H9 (cell line): Measurements from ENCODE around the gene DPP10. TPM values are rescaled to one million over a fixed set of nuclear protein-coding genes. Genes with fewer than 3 reads are reported as not detected.

Experiments used
- DNase-seq: peaks from one replicate; pipeline ENCODE4 v3.0.0-alpha.2; 2017
- H2AFZ ChIP-seq: one replicate; pipeline ENCODE4 v1.6.1; 2013; ENCODE audit warnings: mild to moderate bottlenecking, low read length, control low read depth, moderate library complexity
- H2AK5ac ChIP-seq: 2 replicates; pipeline ENCODE4 v1.6.1; 2013; ENCODE audit warnings: low read length, control low read depth, mixed read lengths; ENCODE audit not compliant: insufficient read length
- H2BK120ac ChIP-seq: one replicate; pipeline ENCODE4 v1.6.1; 2013; ENCODE audit warnings: low read depth, mild to moderate bottlenecking, low read length, control low read depth, inconsistent platforms; ENCODE audit not compliant: poor library complexity, severe bottlenecking
- H2BK12ac ChIP-seq: 2 replicates; pipeline ENCODE4 v1.6.1; 2013; ENCODE audit warnings: low read length, control low read depth, mixed read lengths, low read depth; ENCODE audit not compliant: insufficient read length
- H2BK15ac ChIP-seq: 2 replicates; pipeline ENCODE4 v1.6.1; 2013; ENCODE audit warnings: low read depth, low read length, control low read depth
- H2BK20ac ChIP-seq: one replicate; pipeline ENCODE4 v1.6.1; 2013; ENCODE audit warnings: low read depth, mild to moderate bottlenecking, low read length, control low read depth, inconsistent platforms; ENCODE audit not compliant: poor library complexity, severe bottlenecking
- H2BK5ac ChIP-seq: 2 replicates; pipeline ENCODE4 v1.6.1; 2013; ENCODE audit warnings: low read length, control low read depth, mixed read lengths; ENCODE audit not compliant: insufficient read length
- H3K14ac ChIP-seq: 2 replicates; pipeline ENCODE4 v1.6.1; 2013; ENCODE audit warnings: low read length, control low read depth; ENCODE audit not compliant: insufficient read depth
- H3K18ac ChIP-seq: 2 replicates; pipeline ENCODE4 v1.6.1; 2013; ENCODE audit warnings: low read depth, mild to moderate bottlenecking, mixed read lengths, low read length, control low read depth; ENCODE audit not compliant: insufficient read length
- H3K23ac ChIP-seq: 2 replicates; pipeline ENCODE4 v1.6.1; 2013; ENCODE audit warnings: low read length, control low read depth, mixed read lengths, low read depth; ENCODE audit not compliant: insufficient read length
- H3K23me2 ChIP-seq: 2 replicates; pipeline ENCODE4 v1.6.1; 2013; ENCODE audit warnings: low read depth, mild to moderate bottlenecking, mixed read lengths, low read length, control low read depth; ENCODE audit not compliant: insufficient read length, poor library complexity, severe bottlenecking
- H3K27ac ChIP-seq: 2 replicates; pipeline ENCODE4 v1.5.1; 2013; ENCODE audit warnings: low read length, control low read depth, mixed read lengths, low read depth; ENCODE audit not compliant: insufficient read length
- H3K27me3 ChIP-seq: 2 replicates; pipeline ENCODE4 v1.6.1; 2013; ENCODE audit warnings: low read length, control low read depth, inconsistent platforms; ENCODE audit not compliant: insufficient read depth
- H3K4ac ChIP-seq: 2 replicates; pipeline ENCODE4 v1.6.1; 2013; ENCODE audit warnings: low read depth, mild to moderate bottlenecking, control low read depth, inconsistent platforms, low read length, moderate library complexity
- H3K4me1 ChIP-seq: 2 replicates; pipeline ENCODE4 v1.6.1; 2013; ENCODE audit warnings: low read length, control low read depth, inconsistent platforms; ENCODE audit not compliant: insufficient read depth
- H3K4me2 ChIP-seq: 2 replicates; pipeline ENCODE4 v1.6.1; 2013; ENCODE audit warnings: low read length, control low read depth, mixed read lengths; ENCODE audit not compliant: insufficient read length, insufficient read depth
- H3K56ac ChIP-seq: 2 replicates; pipeline ENCODE4 v1.6.1; 2013; ENCODE audit warnings: low read depth, mild to moderate bottlenecking, mixed read lengths, low read length, control low read depth; ENCODE audit not compliant: insufficient read length
- H3K79me1 ChIP-seq: 2 replicates; pipeline ENCODE4 v1.6.1; 2013; ENCODE audit warnings: low read depth, mild to moderate bottlenecking, moderate library complexity, low read length, control low read depth, inconsistent platforms; ENCODE audit not compliant: insufficient read depth, poor library complexity, severe bottlenecking
- H3K79me2 ChIP-seq: 2 replicates; pipeline ENCODE4 v1.6.1; 2013; ENCODE audit warnings: low read length, control low read depth, inconsistent platforms; ENCODE audit not compliant: insufficient read depth
- H3K9ac ChIP-seq: 2 replicates; pipeline ENCODE4 v1.6.1; 2013; ENCODE audit warnings: low read length, control low read depth, mixed read lengths; ENCODE audit not compliant: insufficient read length; ENCODE audit errors: extremely low read depth
- H3K9me3 ChIP-seq: one replicate; pipeline ENCODE4 v1.6.1; 2013; ENCODE audit warnings: low read depth, low read length, inconsistent platforms; ENCODE audit not compliant: control insufficient read depth
- H3T11ph ChIP-seq: one replicate; pipeline ENCODE4 v1.6.1; 2013; ENCODE audit warnings: mild to moderate bottlenecking, low read length, control low read depth, inconsistent platforms
- H4K20me1 ChIP-seq: one replicate; pipeline ENCODE4 v1.6.1; 2013; ENCODE audit not compliant: control insufficient read depth, insufficient read length, insufficient read depth
- H4K5ac ChIP-seq: 2 replicates; pipeline ENCODE4 v1.6.1; 2013; ENCODE audit warnings: low read depth, mild to moderate bottlenecking, mixed read lengths, low read length, control low read depth; ENCODE audit not compliant: insufficient read length
- H4K8ac ChIP-seq: replicated peaks from 2 replicates; pipeline ENCODE4 v1.6.1; 2013; ENCODE audit warnings: low read length, control low read depth, mixed read lengths, low read depth; ENCODE audit not compliant: insufficient read length
- H4K91ac ChIP-seq: 2 replicates; pipeline ENCODE4 v1.6.1; 2013; ENCODE audit warnings: low read depth, mild to moderate bottlenecking, moderate library complexity, mixed read lengths, low read length, control low read depth; ENCODE audit not compliant: insufficient read length
- H3K27ac Mint-ChIP-seq, 3 experiments: 2 replicates in 2 of 3; 3 replicates in 1 of 3; pipeline ENCODE4 v1.8.0; 2020 to 2021; ENCODE audit warnings: mixed read lengths in 3 of 3, mild to moderate bottlenecking in 1 of 3, moderate library complexity in 1 of 3
- H3K27me3 Mint-ChIP-seq: 2 replicates; pipeline ENCODE4 v1.8.0; 2021; ENCODE audit warnings: low read depth, mild to moderate bottlenecking, moderate library complexity, mixed read lengths
- H3K36me3 Mint-ChIP-seq, 3 experiments: 2 replicates in 2 of 3; 3 replicates in 1 of 3; pipeline ENCODE4 v1.8.0; 2020 to 2021; ENCODE audit warnings: low read depth in 3 of 3, mixed read lengths in 3 of 3; ENCODE audit not compliant: insufficient read depth in 1 of 3
- H3K4me1 Mint-ChIP-seq, 2 experiments: 2 replicates each; pipeline ENCODE4 v1.8.0; 2020; ENCODE audit warnings: mixed read lengths in 2 of 2
- H3K4me3 Mint-ChIP-seq, 2 experiments: 2 replicates in 1 of 2; 3 replicates in 1 of 2; pipeline ENCODE4 v1.8.0; 2020 to 2021; ENCODE audit warnings: mild to moderate bottlenecking in 2 of 2, mixed read lengths in 2 of 2, moderate library complexity in 1 of 2
- H3K9me3 Mint-ChIP-seq, 2 experiments: 2 replicates in 1 of 2; 3 replicates in 1 of 2; pipeline ENCODE4 v1.8.0; 2020; ENCODE audit warnings: mild to moderate bottlenecking in 2 of 2, mixed read lengths in 2 of 2, moderate library complexity in 1 of 2
- CTCF ChIP-seq: fragments of 200-600 bp; sonication (generic); conservative IDR thresholded peaks from 3 replicates; pipeline ENCODE4 v1.8.0; 2021; ENCODE audit warnings: antibody characterized with exemption, mild to moderate bottlenecking
- WGBS: extraction: QIAGEN DNeasy Blood & Tissue Kit; methylation state at CpG from one replicate; pipeline ENCODE4 v1.1.7; 2013; ENCODE audit warnings: missing lambda C conversion rate, low lambda C conversion rate, mixed read lengths; ENCODE audit not compliant: insufficient read length; ENCODE audit errors: extremely low coverage; 5-methylcytosine and 5-hydroxymethylcytosine counted together
- total RNA-seq: library from RNA; stranded (reverse); gene quantifications from 2 replicates; pipeline ENCODE4 v1.2.1, GENCODE V29; 2021

The DPP10 gene
- total RNA-seq, 1 experiment from 2014 or later = 11.3 TPM

GRCh38 chr2:115533081-115533480, 1090.6 kb downstream of the DPP10 start:
- Histone ChIP-seq H3K56ac (no peak overlapping the region), H3K79me2 (no peaks in the 10 kb centered on the region), H2BK120ac (no peak overlapping the region), H4K20me1 (no peaks in the 10 kb centered on the region), H2AFZ (no peak overlapping the region), H4K8ac (no peak overlapping the region), H3K14ac (no peak overlapping the region), H2BK20ac (no peak overlapping the region), H3K23ac (no peak overlapping the region), H4K5ac (no peak overlapping the region), H2AK5ac (no peak overlapping the region), H2BK5ac (no peak overlapping the region), H3K27ac (no peak overlapping the region), H2BK15ac (no peak overlapping the region), H3K9ac (no peak overlapping the region), H3K4me2 (no peak overlapping the region), H3K27me3 (no peaks in the 10 kb centered on the region), H3T11ph (no peak overlapping the region), H3K23me2 (no peaks in the 10 kb centered on the region), H3K79me1 (no peaks in the 10 kb centered on the region), H2BK12ac (no peak overlapping the region), H3K9me3 (no peaks in the 10 kb centered on the region), H4K91ac (no peak overlapping the region), H3K4me1 (no peaks in the 10 kb centered on the region), H3K18ac (no peak overlapping the region), H3K4ac (no peak overlapping the region)
- no peaks in the 10 kb centered on the region; a peak in 1 of 5 replicates for H3K9me3 Mint-ChIP-seq
- no peaks in the 10 kb centered on the region; a peak in 1 of 7 replicates for H3K36me3 Mint-ChIP-seq
- no peak for DNase-seq
- WGBS = no CpG with 5 or more reads among the region's 4 CpGs
- H3K4me3 Mint-ChIP-seq = no peak overlapping the region
- H3K4me1 Mint-ChIP-seq = peaks cover 8 to 9% of the 10 kb centered on the region in 2 experiments
- H3K27me3 Mint-ChIP-seq = no peaks in the 10 kb centered on the region
- TF ChIP-seq CTCF = no peak
- no peak overlapping the region for H3K27ac Mint-ChIP-seq
